GM12878 (cell line): ENCODE results near the gene DYRK1B. TPM values are rescaled to one million over a fixed set of nuclear protein-coding genes. Genes with fewer than 3 reads are reported as not detected.

Source experiments
- ATAC-seq: fragments of 200-7000 bp; cut with Tn5 transposase; 3 replicates; pipeline ENCODE4 v1.9.1; 2020; ENCODE audit warnings: mild to moderate bottlenecking, moderate library complexity
- BruUV-seq: library from RNA; stranded (reverse); fragments of 400-500 nt; replicated peaks from 2 replicates; lab custom pipeline; 2021; lab: Mats Ljungman, UMichigan
- CTCF ChIA-PET: fragments of 300-600 bp; sonication (Branson Sonifier 250); formaldehyde crosslinking; extraction: SDS; loops from one replicate; lab custom pipeline; 2021; ENCODE audit warnings: inconsistent platforms; lab: Yijun Ruan, JAX
- POLR2A ChIA-PET: fragments of 350-600 bp; formaldehyde crosslinking; extraction: SDS; loops from one replicate; lab custom pipeline; 2021; ENCODE audit warnings: inconsistent platforms; lab: Charles Lee
- RAD21 ChIA-PET: fragments of 300-600 bp; sonication (Branson Sonifier 250); formaldehyde crosslinking; loops from one replicate; lab custom pipeline; 2023; ENCODE audit warnings: antibody characterized with exemption; ENCODE audit not compliant: unreplicated experiment; lab: Charles Lee
- SMC1A ChIA-PET: fragments of 300-600 bp; sonication (Branson Sonifier 250); formaldehyde crosslinking; loops from one replicate; lab custom pipeline; 2023; ENCODE audit not compliant: unreplicated experiment, uncharacterized antibody; lab: Charles Lee
- DNase-seq: peaks from one replicate; pipeline ENCODE4 v3.0.0-alpha.2; 2011; ENCODE audit warnings: low read depth, low spot score
- FAIRE-seq: peaks from 3 replicates; lab custom pipeline; 2011; peaks lifted over from hg19 to GRCh38; lab: Jason Lieb, UNC
- H2AFZ ChIP-seq: 2 replicates; pipeline ENCODE4 v1.6.0; 2011; ENCODE audit warnings: low read depth, low read length, control low read depth; ENCODE audit not compliant: control insufficient read depth
- H3K27ac ChIP-seq: 2 replicates; pipeline ENCODE4 v1.5.1; 2011; ENCODE audit warnings: control low read depth; ENCODE audit not compliant: control insufficient read depth, insufficient read depth
- H3K27me3 ChIP-seq, 2 experiments: replicated peaks in 1 of 2; 2 replicates each; pipeline versions ENCODE4 v1.6.0 to v1.6.1; 2011; ENCODE audit warnings: low read length in 1 of 2; ENCODE audit not compliant: control insufficient read depth in 2 of 2, insufficient read depth in 2 of 2
- H3K36me3 ChIP-seq, 2 experiments: 2 replicates each; pipeline ENCODE4 v1.5.1; 2011; ENCODE audit warnings: low read length in 1 of 2; ENCODE audit not compliant: control insufficient read depth in 2 of 2, insufficient read depth in 2 of 2
- H3K4me1 ChIP-seq: 2 replicates; pipeline ENCODE4 v1.6.1; 2011; ENCODE audit warnings: mild to moderate bottlenecking, low read length, moderate library complexity, mixed read lengths; ENCODE audit not compliant: control insufficient read depth, insufficient read depth
- H3K4me2 ChIP-seq: 2 replicates; pipeline ENCODE4 v1.6.0; 2011; ENCODE audit warnings: control low read depth; ENCODE audit not compliant: control insufficient read depth, insufficient read depth
- H3K4me3 ChIP-seq: fragments of 200-600 bp; sonication (generic); 2 replicates; pipeline ENCODE4 v1.5.1; 2016
- H3K79me2 ChIP-seq: 2 replicates; pipeline ENCODE4 v1.6.0; 2011; ENCODE audit warnings: low read length; ENCODE audit not compliant: control insufficient read depth, insufficient read depth
- H3K9ac ChIP-seq: 2 replicates; pipeline ENCODE4 v1.8.0; 2011; ENCODE audit warnings: low read length, control low read depth, mixed read lengths; ENCODE audit not compliant: control insufficient read depth, insufficient read depth
- H3K9me3 ChIP-seq: replicated peaks from 3 replicates; pipeline ENCODE4 v1.5.1; 2011; ENCODE audit warnings: mild to moderate bottlenecking, low read length; ENCODE audit not compliant: control insufficient read depth, insufficient read depth
- H4K20me1 ChIP-seq: 2 replicates; pipeline ENCODE4 v1.6.0; 2011; ENCODE audit not compliant: control insufficient read depth, insufficient read depth
- CREB1 ChIP-seq: IDR thresholded peaks from 2 replicates; pipeline ENCODE4 v1.6.1; 2012; ENCODE audit warnings: low read depth, mild to moderate bottlenecking, inconsistent platforms
- EGR1 ChIP-seq, 2 experiments: IDR thresholded peaks; 1 replicate in 1 of 2; 2 replicates in 1 of 2; pipeline ENCODE4 v1.6.1; 2011 to 2012; ENCODE audit warnings: low read depth in 2 of 2, low read length in 2 of 2, borderline replicate concordance in 1 of 2, mild to moderate bottlenecking in 1 of 2, moderate library complexity in 1 of 2
- ELK1 ChIP-seq: IDR thresholded peaks from 2 replicates; pipeline ENCODE4 v1.6.1; 2012; ENCODE audit warnings: low read depth, low read length, improper control_type of control experiment
- FOS ChIP-seq: IDR thresholded peaks from 3 replicates; pipeline ENCODE4 v1.6.1; 2011; ENCODE audit warnings: borderline replicate concordance; ENCODE audit not compliant: insufficient read length; ENCODE audit errors: extremely low read depth
- RCOR1 ChIP-seq: conservative IDR thresholded peaks from 2 replicates; pipeline ENCODE4 v1.6.1; 2012; ENCODE audit warnings: low read depth, low read length, improper control_type of control experiment
- RELB ChIP-seq: fragments of 450-650 bp; IDR thresholded peaks from 2 replicates; pipeline ENCODE4 v1.6.1; 2017; ENCODE audit warnings: low read depth, mild to moderate bottlenecking, moderate library complexity
- SIX5 ChIP-seq: IDR thresholded peaks from 2 replicates; pipeline ENCODE4 v1.6.1; 2011; ENCODE audit warnings: mild to moderate bottlenecking, low read depth, low read length, moderate library complexity; ENCODE audit not compliant: severe bottlenecking
- SMAD5 ChIP-seq: IDR thresholded peaks from 2 replicates; pipeline ENCODE4 v1.6.1; 2016; ENCODE audit warnings: antibody characterized with exemption, low read depth
- SMC3 ChIP-seq: IDR thresholded peaks from 2 replicates; pipeline ENCODE4 v1.6.1; 2011; ENCODE audit warnings: low read length, improper control_type of control experiment, borderline replicate concordance
- TCF12 ChIP-seq: IDR thresholded peaks from 2 replicates; pipeline ENCODE4 v1.6.1; 2011; ENCODE audit warnings: low read depth, mild to moderate bottlenecking, low read length
- YBX1 ChIP-seq: fragments of 450-650 bp; IDR thresholded peaks from 2 replicates; pipeline ENCODE4 v1.6.1; 2016; ENCODE audit warnings: antibody characterized with exemption
- ZBTB33 ChIP-seq: fragments of 450-650 bp; IDR thresholded peaks from 2 replicates; pipeline ENCODE4 v1.6.1; 2017; ENCODE audit warnings: mild to moderate bottlenecking
- ZBTB40 ChIP-seq: fragments of 450-650 bp; IDR thresholded peaks from 2 replicates; pipeline ENCODE4 v1.6.1; 2016; ENCODE audit warnings: mild to moderate bottlenecking, moderate library complexity, borderline replicate concordance
- ZNF24 ChIP-seq: fragments of 450-650 bp; IDR thresholded peaks from 2 replicates; pipeline ENCODE4 v1.6.1; 2017; ENCODE audit warnings: antibody characterized with exemption, mild to moderate bottlenecking
- ZNF274 ChIP-seq: IDR thresholded peaks from one replicate; pipeline ENCODE4 v1.8.0; 2011; ENCODE audit not compliant: insufficient read length, insufficient read depth
- WGBS: methylation state at CpG from one replicate; pipeline ENCODE4 v1.1.6; 2016; ENCODE audit warnings: low lambda C conversion rate; ENCODE audit not compliant: insufficient replicate concordance, insufficient coverage; ENCODE audit errors: missing lambda C conversion rate; 5-methylcytosine and 5-hydroxymethylcytosine counted together
- in situ Hi-C: fragments of 300-500 bp; cut with MboI; formaldehyde crosslinking; loops from 9 replicates; pipeline ENCODE4 v1.14.3; 2018; ENCODE audit warnings: mixed read lengths
- intact Hi-C: fragments of 100-400 bp; cut with micrococcal nuclease; formaldehyde crosslinking; loops from one replicate; pipeline ENCODE4 v1.14.2; 2022; ENCODE audit not compliant: unreplicated experiment
- polyA plus RNA-seq, 11 experiments: library from polyadenylated mRNA; depleted of rRNA in 4 of 11; unstranded in 6 of 11; stranded (reverse) in 5 of 11; fragments of >200 nt; fragmentation: Nextera tagmentation in 4 of 11; fragmentation: Illumina TruSeq in 1 of 11; extraction: Ambion mirVana in 4 of 11; extraction: Trizol in 1 of 11; gene quantifications; 1 replicate in 1 of 11; 2 replicates in 10 of 11; pipeline versions ENCODE4 v1.2.1 to v1.2.3, GENCODE V29; 2011 to 2016; ENCODE audit warnings: inconsistent platforms in 2 of 11, missing spikeins in 2 of 11, low read depth in 1 of 11
- total RNA-seq, 4 experiments: library from RNA; depleted of rRNA in 3 of 4; stranded (reverse); fragments of >200 nt in 3 of 4; fragmentation: Illumina TruSeq in 1 of 4; extraction: Trizol in 1 of 4; gene quantifications; 2 replicates each; pipeline versions ENCODE4 v1.2.1 to v1.2.3, GENCODE V29; 2013 to 2021

The DYRK1B gene
- total and polyA plus RNA-seq, 10 of the 15 experiments (the other 5 are each of a cell fraction or from before 2014, with no cell fraction given): 0.07 to 10.2 (median 3.4) TPM; not detected in 1

GRCh38 chr19:39852882-39853281 lies 18.9 kb upstream of the DYRK1B start (continued):
- TF ChIP-seq TCF12: no peak
- TF ChIP-seq ZBTB40: no peak
- no peak for TF ChIP-seq RCOR1

GRCh38 chr19:39850892-39851291 lies 16.9 kb upstream of the DYRK1B start:
- no peaks in the 10 kb centered on the region for H3K36me3 ChIP-seq
- peaks cover 9% of the 10 kb centered on the region for H3K79me2 ChIP-seq
- H3K9me3 ChIP-seq: no peaks in the 10 kb centered on the region
- H2AFZ ChIP-seq: no peak overlapping the region
- ChIA-PET SMC1A (no interaction called here), POLR2A (no interaction called here), CTCF (no interaction called here), RAD21 (no interaction called here)
- FAIRE-seq: no peak
- no peak for ATAC-seq
- DNase-seq: no peak
- TF ChIP-seq SMC3: no peak
- no peak for TF ChIP-seq RELB
- no peak for TF ChIP-seq EGR1 (IDR thresholded peaks at IDR 0.05; ENCODE audit: borderline replicate concordance in 1 of 2, low read depth in 2 of 2, low read length in 2 of 2)
- no peak for TF ChIP-seq FOS
- no peak for TF ChIP-seq ZNF24
- TF ChIP-seq SIX5: no peak
- no peak for TF ChIP-seq YBX1
- TF ChIP-seq CREB1: no peak
- no peak for TF ChIP-seq ELK1
- no peak for TF ChIP-seq SMAD5
- TF ChIP-seq ZBTB33: no peak
- no peak for TF ChIP-seq ZNF274
- no peaks in the 10 kb centered on the region for H4K20me1 ChIP-seq
- no peak overlapping the region for H3K27ac ChIP-seq
- H3K27me3 ChIP-seq: no peaks in the 10 kb centered on the region
- H3K4me2 ChIP-seq: no peak overlapping the region
- in situ Hi-C loops (no loop called here), intact Hi-C loops (no loop called here)
- H3K4me1 ChIP-seq: peaks cover 5% of the 10 kb centered on the region
- no peak overlapping the region for H3K4me3 ChIP-seq
- no TSS peak for BruUV-seq
- 50% methylated on average over 2 of the region's 2 CpGs for WGBS
- no peak overlapping the region for H3K9ac ChIP-seq
